Femur (tissue), 1 donor: ENCODE results near the gene ZNF362.
A peak's percentile ranks its signal among the peaks of the same experiment; 100 is the strongest.

Experiments
- DNase-seq: peaks from one replicate; pipeline ENCODE4 v3.0.0-alpha.2; 2017

ZNF362 gene

GRCh38 chr1:33246171-33246570, 10.1 kb upstream of the ZNF362 start:
- DNase-seq: no peak

- no peak for DNase-seq
Observed at GRCh38 chr1:33247545-33247944, 8.7 kb upstream of the ZNF362 start.

GRCh38 chr1:33248244-33248643, 8.0 kb upstream of the ZNF362 start:
- DNase-seq: no peak

- no peak for DNase-seq
Observed at GRCh38 chr1:33249422-33249821, 6.9 kb upstream of the ZNF362 start.

GRCh38 chr1:33250217-33250616, 6.1 kb upstream of the ZNF362 start:
- no peak for DNase-seq

GRCh38 chr1:33250724-33251123, 5.6 kb upstream of the ZNF362 start:
- no peak for DNase-seq

GRCh38 chr1:33254491-33254890, 1.8 kb upstream of the ZNF362 start:
- DNase-seq: no peak

- DNase-seq: peak; percentile 79
Observed at GRCh38 chr1:33255347-33256220, 708 bp upstream of the ZNF362 start.

GRCh38 chr1:33256221-33256470, 146 bp upstream of the ZNF362 start:
- no peak for DNase-seq

GRCh38 chr1:33257207-33257771, 997 bp downstream of the ZNF362 start:
- DNase-seq: no peak

- DNase-seq: peak; percentile 44
Observed at GRCh38 chr1:33257772-33258712, 1.8 kb downstream of the ZNF362 start.

- DNase-seq: no peak
Observed at GRCh38 chr1:33258788-33259274, 2.5 kb downstream of the ZNF362 start.

- DNase-seq: no peak
Observed at GRCh38 chr1:33259879-33260278, 3.6 kb downstream of the ZNF362 start.

GRCh38 chr1:33260439-33260838, 4.1 kb downstream of the ZNF362 start:
- no peak for DNase-seq

- DNase-seq: no peak
Observed at GRCh38 chr1:33261344-33261743, 5.1 kb downstream of the ZNF362 start.

GRCh38 chr1:33263890-33264504, 7.7 kb downstream of the ZNF362 start:
- no peak for DNase-seq

GRCh38 chr1:33265780-33266605, 9.7 kb downstream of the ZNF362 start:
- DNase-seq: no peak

GRCh38 chr1:33266766-33267165, 10.5 kb downstream of the ZNF362 start:
- no peak for DNase-seq

GRCh38 chr1:33267468-33268205, 11.3 kb downstream of the ZNF362 start:
- DNase-seq: no peak

- DNase-seq: no peak
Observed at GRCh38 chr1:33268457-33268856, 12.2 kb downstream of the ZNF362 start.

GRCh38 chr1:33268927-33269610, 12.8 kb downstream of the ZNF362 start:
- DNase-seq: no peak
